Measurements from ENCODE around the gene CDC16.

DNA sequence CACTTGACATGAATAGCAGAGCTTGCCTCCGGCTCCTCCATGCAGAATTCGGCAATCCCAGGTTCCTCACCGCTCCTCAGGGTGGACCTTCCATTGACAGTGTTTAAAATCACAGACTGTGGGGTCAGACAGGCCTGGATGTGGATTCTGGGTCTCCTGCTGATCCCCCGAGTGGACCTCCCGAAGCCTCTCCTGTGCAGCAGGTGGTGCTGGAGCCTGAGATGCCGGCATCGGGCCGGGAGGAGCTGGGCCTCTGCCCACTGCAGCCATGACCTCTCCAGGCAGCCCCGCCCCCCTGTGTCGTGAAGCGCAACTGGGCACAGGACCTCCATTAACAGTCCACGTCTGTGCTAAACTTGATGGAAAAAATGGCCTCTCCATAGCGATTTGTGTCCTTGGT is 10.5 kb upstream of the CDC16 start:
- TF ChIP-seq CTCF (conservative IDR thresholded peaks at IDR 0.05; ENCODE audit: low read length), result no peak
- no peak for TF ChIP-seq EZH2phosphoT487 (IDR thresholded peaks at IDR 0.05; ENCODE audit: borderline replicate concordance)

All from Loucy (cell line).